Vagina (tissue), 2 donors: ENCODE data around the gene DOCK1. TPM values are rescaled to one million over a fixed set of nuclear protein-coding genes. Genes with fewer than 3 reads are reported as not detected.

Experiments
- DNase-seq, 2 donors: peaks; one replicate each; pipeline ENCODE4 v3.0.0-alpha.2; 2017; ENCODE audit errors: extremely low spot score in 2 of 2
- H3K27ac ChIP-seq: fragments of 200-600 bp; sonication (generic); one replicate; pipeline ENCODE4 v1.5.1; 2019
- H3K27me3 ChIP-seq: fragments of 200-600 bp; sonication (generic); one replicate; pipeline ENCODE4 v1.5.1; 2019
- H3K36me3 ChIP-seq, 2 donors: fragments of 200-600 bp; sonication (generic); one replicate each; pipeline ENCODE4 v1.5.1; 2017 to 2019
- H3K4me1 ChIP-seq: fragments of 200-600 bp; sonication (generic); one replicate; pipeline ENCODE4 v1.5.1; 2019
- H3K4me3 ChIP-seq, 2 donors: fragments of 200-600 bp; sonication (generic); 1 replicate in 1 of 2; 2 replicates in 1 of 2; pipeline ENCODE4 v1.5.1; 2016 to 2019
- H3K9me3 ChIP-seq: fragments of 200-600 bp; sonication (generic); one replicate; pipeline ENCODE4 v1.5.1; 2019
- POLR2A ChIP-seq, 2 donors: fragments of 450-650 bp; IDR thresholded peaks; one replicate each; pipeline ENCODE4 v1.6.1; 2017; ENCODE audit warnings: antibody characterized with exemption in 2 of 2, mild to moderate bottlenecking in 2 of 2, moderate library complexity in 2 of 2
- POLR2AphosphoS5 ChIP-seq, 2 donors: sonication (generic); formaldehyde crosslinking; IDR thresholded peaks; one replicate each; pipeline ENCODE4 v1.9.0; 2017; ENCODE audit warnings: antibody characterized with exemption in 2 of 2, mild to moderate bottlenecking in 2 of 2, low read depth in 1 of 2; ENCODE audit not compliant: insufficient read depth in 1 of 2
- intact Hi-C: fragments of 100-400 bp; cut with DNase I; formaldehyde crosslinking; loops from one replicate; pipeline ENCODE4 v1.15.1; 2023
- total RNA-seq: library from RNA; depleted of rRNA; stranded (reverse); fragments of >200 nt; gene quantifications from one replicate; pipeline ENCODE4 v1.2.3, GENCODE V29; 2016
- TF ChIP-seq, protein P1 (sequence below), 3 experiments: fragments of 450-650 bp in 2 of 3; fragments of 200-600 bp in 1 of 3; sonication (generic) in 1 of 3; IDR thresholded peaks; one replicate each; pipeline ENCODE4 v1.5.1; 2017 to 2019; ENCODE audit warnings: antibody characterized with exemption in 3 of 3, mild to moderate bottlenecking in 2 of 3, moderate library complexity in 2 of 3

DOCK1 gene
- total RNA-seq, 1 donor from 2014 or later: 64.6 TPM

DNA sequence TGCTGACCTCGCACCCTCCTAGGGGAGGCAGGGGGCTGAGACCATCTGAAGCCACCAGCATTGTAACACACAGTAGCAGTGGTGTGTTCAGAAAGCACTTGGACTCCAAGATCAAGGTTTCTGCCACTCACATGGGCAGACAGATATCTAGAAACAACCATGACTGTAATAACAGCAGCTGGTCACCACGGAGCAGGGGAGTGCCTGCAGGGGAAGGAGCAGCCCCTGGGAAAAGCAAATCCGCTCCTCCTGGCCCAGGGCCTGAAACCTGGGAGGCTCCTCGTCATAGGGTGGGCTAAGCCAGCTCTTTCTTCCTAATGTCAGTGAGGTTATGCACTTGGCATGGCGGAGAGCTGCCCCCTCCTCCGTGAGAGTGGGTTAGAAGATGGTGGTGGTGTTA lies 409.6 kb downstream of the DOCK1 start:
- no peak for DNase-seq
- Histone ChIP-seq H3K27ac (no peak overlapping the region), H3K4me1 (peaks cover 13% of the 10 kb centered on the region), H3K4me3 (no peak overlapping the region), H3K36me3 (no peaks in the 10 kb centered on the region), H3K9me3 (no peaks in the 10 kb centered on the region), H3K27me3 (no peaks in the 10 kb centered on the region)
- intact Hi-C loops: no loop called here
- TF ChIP-seq POLR2A (IDR thresholded peaks at IDR 0.05) (no peak), POLR2AphosphoS5 (IDR thresholded peaks at IDR 0.05; ENCODE audit: insufficient read depth in 1 of 2, low read depth in 1 of 2) (no peak)
- TF ChIP-seq, protein P1, sequence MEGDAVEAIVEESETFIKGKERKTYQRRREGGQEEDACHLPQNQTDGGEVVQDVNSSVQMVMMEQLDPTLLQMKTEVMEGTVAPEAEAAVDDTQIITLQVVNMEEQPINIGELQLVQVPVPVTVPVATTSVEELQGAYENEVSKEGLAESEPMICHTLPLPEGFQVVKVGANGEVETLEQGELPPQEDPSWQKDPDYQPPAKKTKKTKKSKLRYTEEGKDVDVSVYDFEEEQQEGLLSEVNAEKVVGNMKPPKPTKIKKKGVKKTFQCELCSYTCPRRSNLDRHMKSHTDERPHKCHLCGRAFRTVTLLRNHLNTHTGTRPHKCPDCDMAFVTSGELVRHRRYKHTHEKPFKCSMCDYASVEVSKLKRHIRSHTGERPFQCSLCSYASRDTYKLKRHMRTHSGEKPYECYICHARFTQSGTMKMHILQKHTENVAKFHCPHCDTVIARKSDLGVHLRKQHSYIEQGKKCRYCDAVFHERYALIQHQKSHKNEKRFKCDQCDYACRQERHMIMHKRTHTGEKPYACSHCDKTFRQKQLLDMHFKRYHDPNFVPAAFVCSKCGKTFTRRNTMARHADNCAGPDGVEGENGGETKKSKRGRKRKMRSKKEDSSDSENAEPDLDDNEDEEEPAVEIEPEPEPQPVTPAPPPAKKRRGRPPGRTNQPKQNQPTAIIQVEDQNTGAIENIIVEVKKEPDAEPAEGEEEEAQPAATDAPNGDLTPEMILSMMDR (IDR thresholded peaks at IDR 0.05): no peak

DNA sequence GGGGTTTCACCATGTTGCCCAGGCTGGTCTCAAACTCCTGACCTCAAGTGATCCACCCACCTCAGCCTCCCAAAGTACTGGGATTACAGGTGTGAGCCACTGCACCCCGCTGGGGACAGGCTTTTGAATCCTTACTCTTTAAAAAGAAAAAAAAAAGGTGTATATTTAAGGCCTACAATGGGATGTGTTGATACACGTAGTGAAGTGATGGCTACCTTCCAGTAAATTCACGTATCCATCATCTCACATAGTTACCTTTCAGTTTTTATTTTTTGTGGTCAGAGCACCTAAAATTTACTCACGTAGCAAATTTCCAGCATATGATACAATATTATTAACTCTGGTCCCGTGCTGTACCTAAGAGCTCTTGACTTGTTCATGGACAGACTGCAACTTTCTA lies 410.7 kb downstream of the DOCK1 start:
- TF ChIP-seq POLR2A (IDR thresholded peaks at IDR 0.05) (no peak), POLR2AphosphoS5 (IDR thresholded peaks at IDR 0.05; ENCODE audit: insufficient read depth in 1 of 2, low read depth in 1 of 2) (no peak)
- TF ChIP-seq, protein P1 (IDR thresholded peaks at IDR 0.05): no peak
- no peak for DNase-seq

DNA sequence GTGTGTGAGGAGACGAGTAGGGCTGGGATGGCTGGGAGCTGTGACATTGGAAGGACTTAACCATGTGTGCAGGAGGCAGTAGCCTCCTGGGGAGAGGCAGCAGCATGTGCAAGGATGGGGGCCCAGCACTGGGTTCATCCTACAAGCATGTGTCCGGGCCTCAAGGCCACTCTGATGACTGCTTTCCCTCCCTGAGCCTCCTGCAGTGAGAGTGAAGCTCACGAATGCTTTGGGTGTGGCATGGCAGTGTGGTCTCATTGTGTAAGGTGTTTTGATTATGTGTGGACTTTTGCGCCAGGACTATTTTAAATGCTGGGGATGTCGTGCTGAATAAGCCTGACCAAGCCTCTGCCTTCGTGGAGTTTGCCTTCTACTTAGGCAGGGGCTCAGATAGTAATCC lies 413.2 kb downstream of the DOCK1 start:
- Histone ChIP-seq H3K27ac (no peak overlapping the region), H3K36me3 (no peaks in the 10 kb centered on the region), H3K4me1 (no peaks in the 10 kb centered on the region), H3K9me3 (no peaks in the 10 kb centered on the region), H3K27me3 (no peaks in the 10 kb centered on the region), H3K4me3 (no peak overlapping the region)
- intact Hi-C loops: no loop called here
- TF ChIP-seq POLR2A (IDR thresholded peaks at IDR 0.05) (no peak), POLR2AphosphoS5 (IDR thresholded peaks at IDR 0.05; ENCODE audit: insufficient read depth in 1 of 2, low read depth in 1 of 2) (no peak)
- TF ChIP-seq, protein P1 (IDR thresholded peaks at IDR 0.05): no peak
- DNase-seq: no peak

More for the DNA sequence above, 410.7 kb downstream of the DOCK1 start:
- intact Hi-C loops: no loop called here
- no peaks in the 10 kb centered on the region for H3K27me3 ChIP-seq
- no peaks in the 10 kb centered on the region for H3K9me3 ChIP-seq
- no peak overlapping the region for H3K4me3 ChIP-seq
- H3K27ac ChIP-seq: no peak overlapping the region
- no peaks in the 10 kb centered on the region for H3K36me3 ChIP-seq
- H3K4me1 ChIP-seq: peaks cover 3% of the 10 kb centered on the region

DNA sequence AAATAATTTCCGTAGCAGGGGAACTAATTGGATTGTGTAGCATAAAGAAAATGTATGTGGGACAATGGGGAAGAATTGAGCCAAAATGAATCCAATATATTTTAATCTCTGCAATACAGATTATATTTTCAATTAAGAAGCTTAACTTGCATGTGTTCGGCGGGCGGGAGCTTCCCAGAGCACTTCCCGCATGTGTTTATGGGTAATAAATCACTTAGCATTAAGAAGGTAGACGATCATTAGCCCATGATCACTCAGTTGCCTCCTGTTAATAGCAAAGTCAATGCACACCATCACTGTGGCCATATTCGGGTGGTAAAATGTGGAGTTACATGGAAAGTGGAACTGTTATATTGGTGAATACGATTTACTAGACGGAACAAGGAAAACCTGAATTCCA lies 414.0 kb downstream of the DOCK1 start:
- TF ChIP-seq POLR2AphosphoS5 (IDR thresholded peaks at IDR 0.05; ENCODE audit: insufficient read depth in 1 of 2, low read depth in 1 of 2) (no peak), POLR2A (IDR thresholded peaks at IDR 0.05) (no peak)
- TF ChIP-seq, protein P1 (IDR thresholded peaks at IDR 0.05): no peak
- no peaks in the 10 kb centered on the region for H3K36me3 ChIP-seq
- no peaks in the 10 kb centered on the region for H3K9me3 ChIP-seq
- no peaks in the 10 kb centered on the region for H3K4me1 ChIP-seq
- no peaks in the 10 kb centered on the region for H3K27me3 ChIP-seq
- intact Hi-C loops: no loop called here
- no peak for DNase-seq
- no peak overlapping the region for H3K27ac ChIP-seq
- no peak overlapping the region for H3K4me3 ChIP-seq

DNA sequence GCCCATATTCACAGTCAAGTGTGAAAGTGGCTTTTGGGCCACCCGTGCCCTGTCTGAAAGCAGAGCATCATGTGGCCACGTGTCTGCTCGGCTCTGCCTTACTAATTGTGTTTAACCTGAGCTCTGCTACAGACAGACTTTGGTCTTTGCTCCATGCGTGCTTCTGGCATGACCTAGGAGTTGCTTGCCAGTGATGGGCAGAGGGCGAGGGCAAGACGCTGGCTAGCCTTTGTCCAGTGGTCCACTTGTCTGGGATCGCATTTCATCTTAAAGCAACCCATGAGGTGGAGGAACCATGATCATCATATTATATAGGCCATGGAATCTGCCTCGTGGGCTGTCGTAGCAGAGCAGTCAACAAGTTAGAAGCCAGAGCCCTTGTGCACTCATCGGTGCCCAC lies 414.5 kb downstream of the DOCK1 start:
- intact Hi-C loops: no loop called here
- no peak for DNase-seq
- TF ChIP-seq POLR2A (IDR thresholded peaks at IDR 0.05): no peak
- TF ChIP-seq, protein P1 (IDR thresholded peaks at IDR 0.05): no peak

More for the DNA sequence above, 414.5 kb downstream of the DOCK1 start:
- no peaks in the 10 kb centered on the region for H3K4me1 ChIP-seq
- H3K27me3 ChIP-seq: no peaks in the 10 kb centered on the region
- no peak overlapping the region for H3K4me3 ChIP-seq
- no peak overlapping the region for H3K27ac ChIP-seq
- no peaks in the 10 kb centered on the region for H3K36me3 ChIP-seq
- no peaks in the 10 kb centered on the region for H3K9me3 ChIP-seq
